Right atrium auricular region (tissue), 2 donors: ENCODE results near the gene TUBGCP6. TPM values are rescaled to one million over a fixed set of nuclear protein-coding genes. Genes with fewer than 3 reads are reported as not detected.

Experiments used
- DNase-seq: peaks from one replicate; pipeline ENCODE4 v3.0.0-alpha.2; 2019; ENCODE audit warnings: low spot score
- H3K27ac ChIP-seq, 2 donors: fragments of 200-600 bp; sonication (generic); 1 replicate in 1 of 2; 2 replicates in 1 of 2; pipeline ENCODE4 v1.5.1; 2016 to 2019
- H3K27me3 ChIP-seq, 2 donors: fragments of 200-600 bp; sonication (generic); one replicate each; pipeline versions ENCODE4 v1.5.1 to v1.6.0; 2017 to 2019
- H3K36me3 ChIP-seq: fragments of 200-600 bp; sonication (generic); one replicate; pipeline ENCODE4 v1.5.1; 2016
- H3K4me1 ChIP-seq, 2 donors: fragments of 200-600 bp; sonication (generic); one replicate each; pipeline versions ENCODE4 v1.5.1 to v1.6.0; 2017 to 2019
- H3K4me3 ChIP-seq, 2 donors: fragments of 200-600 bp; sonication (generic); 1 replicate in 1 of 2; 2 replicates in 1 of 2; pipeline ENCODE4 v1.5.1; 2017 to 2019; ENCODE audit warnings: mild to moderate bottlenecking in 1 of 2, moderate library complexity in 1 of 2
- H3K9me3 ChIP-seq, 2 donors: fragments of 200-600 bp; sonication (generic); one replicate each; pipeline ENCODE4 v1.5.1; 2019
- CTCF ChIP-seq, 2 donors: fragments of 200-600 bp; sonication (generic); IDR thresholded peaks; one replicate each; pipeline ENCODE4 v1.5.1; 2019; ENCODE audit warnings: antibody characterized with exemption in 2 of 2
- total RNA-seq, 2 donors: library from RNA; depleted of rRNA; stranded (reverse); fragments of >200 nt; gene quantifications; one replicate each; pipeline ENCODE4 v1.1.0, GENCODE V29; 2016

TUBGCP6 gene
- total RNA-seq, 2 donors from 2014 or later: 19.5 to 22.1 TPM

GRCh38 chr22:50224071-50224470 is 20.8 kb downstream of the TUBGCP6 start:
- no peak for DNase-seq
- Histone ChIP-seq H3K4me3 (no peak overlapping the region), H3K36me3 (peaks cover 78% of the 10 kb centered on the region), H3K27me3 (no peaks in the 10 kb centered on the region), H3K4me1 (peaks cover 0 to 4% of the 10 kb centered on the region in 2 donors), H3K9me3 (no peaks in the 10 kb centered on the region), H3K27ac (no peak overlapping the region)
- TF ChIP-seq CTCF (IDR thresholded peaks at IDR 0.05): no peak

GRCh38 chr22:50222508-50222907 is 22.3 kb downstream of the TUBGCP6 start:
- Histone ChIP-seq H3K27ac (no peak overlapping the region), H3K27me3 (no peaks in the 10 kb centered on the region), H3K4me1 (peaks cover 0 to 4% of the 10 kb centered on the region in 2 donors), H3K36me3 (peaks cover 82% of the 10 kb centered on the region), H3K4me3 (no peak overlapping the region), H3K9me3 (no peaks in the 10 kb centered on the region)
- DNase-seq: no peak
- TF ChIP-seq CTCF (IDR thresholded peaks at IDR 0.05): no peak

GRCh38 chr22:50221410-50222300 is 23.2 kb downstream of the TUBGCP6 start:
- H3K27ac ChIP-seq: no peak overlapping the region
- H3K36me3 ChIP-seq: peaks cover 86% of the 10 kb centered on the region
- H3K9me3 ChIP-seq: no peaks in the 10 kb centered on the region
- no peak for TF ChIP-seq CTCF (IDR thresholded peaks at IDR 0.05)
- H3K4me3 ChIP-seq: no peak overlapping the region
- H3K27me3 ChIP-seq: no peaks in the 10 kb centered on the region
- no peak for DNase-seq
- H3K4me1 ChIP-seq: peaks cover 0 to 4% of the 10 kb centered on the region in 2 donors

- H3K9me3 ChIP-seq: no peaks in the 10 kb centered on the region
- no peak overlapping the region for H3K27ac ChIP-seq
- H3K4me1 ChIP-seq: peaks cover 0 to 4% of the 10 kb centered on the region in 2 donors
- no peaks in the 10 kb centered on the region for H3K27me3 ChIP-seq
- no peak overlapping the region for H3K4me3 ChIP-seq
- TF ChIP-seq CTCF (IDR thresholded peaks at IDR 0.05): no peak
- no peak for DNase-seq
- peaks cover 90% of the 10 kb centered on the region for H3K36me3 ChIP-seq
Observed at GRCh38 chr22:50220603-50221409, 24.0 kb downstream of the TUBGCP6 start.

GRCh38 chr22:50219800-50220602 is 24.8 kb downstream of the TUBGCP6 start:
- no peak overlapping the region for H3K4me3 ChIP-seq
- peaks cover 0 to 4% of the 10 kb centered on the region in 2 donors for H3K4me1 ChIP-seq
- TF ChIP-seq CTCF (IDR thresholded peaks at IDR 0.05): no peak
- H3K36me3 ChIP-seq: peaks cover 90% of the 10 kb centered on the region
- no peak for DNase-seq
- H3K27ac ChIP-seq: no peak overlapping the region
- no peaks in the 10 kb centered on the region for H3K9me3 ChIP-seq
- no peaks in the 10 kb centered on the region for H3K27me3 ChIP-seq
